HUES48 (cell line): Measurements from ENCODE around the gene IRX4.

ENCODE experiments used
- H3K27ac ChIP-seq: one replicate; pipeline ENCODE4 v1.7.0; 2013; ENCODE audit warnings: low read depth, low read length, inconsistent platforms
- H3K27me3 ChIP-seq: 2 replicates; pipeline ENCODE4 v1.6.1; 2013; ENCODE audit warnings: mild to moderate bottlenecking, low read length; ENCODE audit not compliant: control insufficient read depth, insufficient read depth
- H3K36me3 ChIP-seq: 2 replicates; pipeline ENCODE4 v1.6.1; 2013; ENCODE audit warnings: low read length; ENCODE audit not compliant: control insufficient read depth, insufficient read depth
- H3K4me1 ChIP-seq: 2 replicates; pipeline ENCODE4 v1.6.1; 2013; ENCODE audit warnings: mild to moderate bottlenecking, low read length; ENCODE audit not compliant: control insufficient read depth, insufficient read depth
- H3K4me3 ChIP-seq: 2 replicates; pipeline ENCODE4 v1.5.1; 2013; ENCODE audit warnings: mild to moderate bottlenecking, low read depth, low read length
- H3K9ac ChIP-seq: 2 replicates; pipeline ENCODE4 v1.6.1; 2013; ENCODE audit warnings: mild to moderate bottlenecking, low read depth, low read length, moderate library complexity
- H3K9me3 ChIP-seq: 2 replicates; pipeline ENCODE4 v1.6.1; 2013; ENCODE audit warnings: low read length; ENCODE audit not compliant: control insufficient read depth, insufficient read depth

IRX4 gene

GRCh38 chr5:1923341-1923740, 40.6 kb upstream of the IRX4 start:
- Histone ChIP-seq H3K36me3 (no peaks in the 10 kb centered on the region), H3K4me1 (peaks cover 5% of the 10 kb centered on the region; the same call in 1 of the 2 replicates), H3K4me3 (no peak overlapping the region), H3K9me3 (no peaks in the 10 kb centered on the region), H3K9ac (no peak overlapping the region), H3K27me3 (no peaks in the 10 kb centered on the region), H3K27ac (no peak overlapping the region)

GRCh38 chr5:1921711-1922110, 39.0 kb upstream of the IRX4 start:
- H3K4me3 ChIP-seq: no peak overlapping the region
- H3K4me1 ChIP-seq: no peaks in the 10 kb centered on the region
- no peak overlapping the region for H3K27ac ChIP-seq
- H3K27me3 ChIP-seq: no peaks in the 10 kb centered on the region
- no peaks in the 10 kb centered on the region for H3K36me3 ChIP-seq
- H3K9me3 ChIP-seq: no peaks in the 10 kb centered on the region
- no peak overlapping the region for H3K9ac ChIP-seq

- Histone ChIP-seq H3K4me3 (no peak overlapping the region), H3K36me3 (no peaks in the 10 kb centered on the region), H3K9ac (no peak overlapping the region), H3K4me1 (no peaks in the 10 kb centered on the region), H3K9me3 (no peaks in the 10 kb centered on the region), H3K27me3 (no peaks in the 10 kb centered on the region), H3K27ac (no peak overlapping the region)
These were observed 37.0 kb upstream of the IRX4 start for GRCh38 chr5:1919750-1920149.

- H3K9me3 ChIP-seq: no peaks in the 10 kb centered on the region
- H3K4me3 ChIP-seq: no peak overlapping the region
- no peaks in the 10 kb centered on the region for H3K27me3 ChIP-seq
- H3K9ac ChIP-seq: no peak overlapping the region
- H3K4me1 ChIP-seq: no peaks in the 10 kb centered on the region
- no peaks in the 10 kb centered on the region for H3K36me3 ChIP-seq
- H3K27ac ChIP-seq: no peak overlapping the region
These were observed 36.5 kb upstream of the IRX4 start for GRCh38 chr5:1919209-1919566.

GRCh38 chr5:1918488-1919208, 35.9 kb upstream of the IRX4 start:
- no peak overlapping the region for H3K4me3 ChIP-seq
- no peak overlapping the region for H3K27ac ChIP-seq
- H3K9me3 ChIP-seq: no peaks in the 10 kb centered on the region
- no peaks in the 10 kb centered on the region for H3K27me3 ChIP-seq
- H3K4me1 ChIP-seq: no peaks in the 10 kb centered on the region
- H3K9ac ChIP-seq: no peak overlapping the region
- H3K36me3 ChIP-seq: no peaks in the 10 kb centered on the region

- no peaks in the 10 kb centered on the region for H3K4me1 ChIP-seq
- H3K9ac ChIP-seq: no peak overlapping the region
- no peaks in the 10 kb centered on the region for H3K36me3 ChIP-seq
- H3K27me3 ChIP-seq: no peaks in the 10 kb centered on the region
- H3K27ac ChIP-seq: no peak overlapping the region
- H3K9me3 ChIP-seq: no peaks in the 10 kb centered on the region
- H3K4me3 ChIP-seq: no peak overlapping the region
These were observed 35.2 kb upstream of the IRX4 start for GRCh38 chr5:1917830-1918487.

- H3K27me3 ChIP-seq: no peaks in the 10 kb centered on the region
- H3K9ac ChIP-seq: no peak overlapping the region
- H3K4me1 ChIP-seq: no peaks in the 10 kb centered on the region
- no peak overlapping the region for H3K27ac ChIP-seq
- no peak overlapping the region for H3K4me3 ChIP-seq
- H3K9me3 ChIP-seq: no peaks in the 10 kb centered on the region
- no peaks in the 10 kb centered on the region for H3K36me3 ChIP-seq
These were observed 33.6 kb upstream of the IRX4 start for GRCh38 chr5:1916041-1917001.

GRCh38 chr5:1915316-1915715, 32.6 kb upstream of the IRX4 start:
- Histone ChIP-seq H3K27ac (no peak overlapping the region), H3K9me3 (no peaks in the 10 kb centered on the region), H3K4me3 (no peak overlapping the region), H3K4me1 (no peaks in the 10 kb centered on the region), H3K36me3 (no peaks in the 10 kb centered on the region), H3K9ac (no peak overlapping the region), H3K27me3 (no peaks in the 10 kb centered on the region)

GRCh38 chr5:1914471-1914870, 31.7 kb upstream of the IRX4 start:
- Histone ChIP-seq H3K27me3 (no peaks in the 10 kb centered on the region), H3K4me3 (no peak overlapping the region), H3K9ac (no peak overlapping the region), H3K4me1 (no peaks in the 10 kb centered on the region), H3K27ac (no peak overlapping the region), H3K9me3 (no peaks in the 10 kb centered on the region), H3K36me3 (no peaks in the 10 kb centered on the region)

GRCh38 chr5:1913578-1913977, 30.9 kb upstream of the IRX4 start:
- Histone ChIP-seq H3K4me3 (no peak overlapping the region), H3K36me3 (no peaks in the 10 kb centered on the region), H3K27ac (no peak overlapping the region), H3K9me3 (no peaks in the 10 kb centered on the region), H3K4me1 (no peaks in the 10 kb centered on the region), H3K9ac (no peak overlapping the region), H3K27me3 (no peaks in the 10 kb centered on the region)
